HepG2 (cell line): ENCODE results near the gene RLN3. TPM values are rescaled to one million over a fixed set of nuclear protein-coding genes. Genes with fewer than 3 reads are reported as not detected.
A peak's percentile ranks its signal among the peaks of the same experiment; 100 is the strongest.

Source experiments
- AGO1 ChIP-seq: fragments of 200-400 bp; formaldehyde crosslinking; IDR thresholded peaks from 2 replicates; pipeline ENCODE4 v1.6.1; 2017; ENCODE audit warnings: mild to moderate bottlenecking, low read depth, low read length, moderate library complexity; ENCODE audit not compliant: poor library complexity, severe bottlenecking
- CENPX ChIP-seq: sonication (generic); formaldehyde crosslinking; IDR thresholded peaks from 2 replicates; pipeline ENCODE4 v1.9.0; 2021; ENCODE audit warnings: mild to moderate bottlenecking, missing genetic modification reagents, moderate library complexity
- CHD4 ChIP-seq: fragments of 200-600 bp; sonication (generic); IDR thresholded peaks from 2 replicates; pipeline ENCODE4 v1.7.0; 2017; ENCODE audit warnings: mild to moderate bottlenecking, low read length, borderline replicate concordance
- E2F1 ChIP-seq: sonication (generic); formaldehyde crosslinking; IDR thresholded peaks from 2 replicates; pipeline ENCODE4 v1.5.0; 2020; ENCODE audit warnings: missing genetic modification reagents
- FOXA3 ChIP-seq: IDR thresholded peaks from 2 replicates; pipeline ENCODE4 v1.6.1; 2016; ENCODE audit warnings: missing genetic modification reagents, missing compliant biosample characterization
- GATA4 ChIP-seq: sonication (generic); IDR thresholded peaks from 2 replicates; pipeline ENCODE4 v1.6.1; 2016; ENCODE audit warnings: antibody characterized with exemption, low read depth, borderline replicate concordance
- HNRNPL ChIP-seq: fragments of 200-400 bp; formaldehyde crosslinking; IDR thresholded peaks from 2 replicates; pipeline ENCODE4 v1.6.1; 2017; ENCODE audit warnings: mild to moderate bottlenecking, low read depth, low read length
- KLF12 ChIP-seq: sonication (generic); formaldehyde crosslinking; IDR thresholded peaks from 2 replicates; pipeline ENCODE4 v1.4.0; 2020; ENCODE audit warnings: missing genetic modification reagents, borderline replicate concordance
- MAF1 ChIP-seq: sonication (generic); formaldehyde crosslinking; IDR thresholded peaks from 2 replicates; pipeline ENCODE4 v1.5.0; 2020; ENCODE audit warnings: missing genetic modification reagents, borderline replicate concordance
- MTF1 ChIP-seq: sonication (generic); formaldehyde crosslinking; IDR thresholded peaks from 2 replicates; pipeline ENCODE4 v1.5.0; 2020; ENCODE audit warnings: missing genetic modification reagents
- MTF2 ChIP-seq: sonication (generic); formaldehyde crosslinking; IDR thresholded peaks from 2 replicates; pipeline ENCODE4 v1.5.0; 2020; ENCODE audit warnings: missing genetic modification reagents, borderline replicate concordance
- NR1H2 ChIP-seq: sonication (generic); formaldehyde crosslinking; IDR thresholded peaks from 2 replicates; pipeline ENCODE4 v1.8.1; 2022; ENCODE audit warnings: low read depth, missing genetic modification reagents, borderline replicate concordance
- NR2C2 ChIP-seq: sonication (generic); formaldehyde crosslinking; IDR thresholded peaks from 2 replicates; pipeline ENCODE4 v1.4.0; 2020; ENCODE audit warnings: missing genetic modification reagents, mild to moderate bottlenecking, moderate library complexity, borderline replicate concordance
- RXRB ChIP-seq: IDR thresholded peaks from 2 replicates; pipeline ENCODE4 v1.6.1; 2016; ENCODE audit warnings: borderline replicate concordance, missing genetic modification reagents, missing compliant biosample characterization
- SAP130 ChIP-seq: IDR thresholded peaks from 2 replicates; pipeline ENCODE4 v1.6.1; 2016; ENCODE audit warnings: low read depth
- SMARCE1 ChIP-seq: fragments of 450-650 bp; IDR thresholded peaks from 2 replicates; pipeline ENCODE4 v1.6.1; 2017; ENCODE audit warnings: borderline replicate concordance
- SP4 ChIP-seq: sonication (generic); formaldehyde crosslinking; IDR thresholded peaks from 2 replicates; pipeline ENCODE4 v1.8.1; 2023; ENCODE audit warnings: mild to moderate bottlenecking, missing genetic modification reagents
- TBP ChIP-seq: sonication (generic); formaldehyde crosslinking; IDR thresholded peaks from 2 replicates; pipeline ENCODE4 v1.5.0; 2020; ENCODE audit warnings: missing genetic modification reagents
- ZBTB46 ChIP-seq: sonication (generic); formaldehyde crosslinking; IDR thresholded peaks from 2 replicates; pipeline ENCODE4 v1.4.0; 2020; ENCODE audit warnings: mild to moderate bottlenecking, missing genetic modification reagents, borderline replicate concordance
- ZMYM3 ChIP-seq: sonication (generic); formaldehyde crosslinking; IDR thresholded peaks from 2 replicates; pipeline ENCODE4 v1.5.1; 2020; ENCODE audit warnings: mild to moderate bottlenecking, missing genetic modification reagents
- ZNF577 ChIP-seq: sonication (generic); formaldehyde crosslinking; IDR thresholded peaks from 2 replicates; pipeline ENCODE4 v1.4.0; 2020; ENCODE audit warnings: mild to moderate bottlenecking, low read depth, missing genetic modification reagents, borderline replicate concordance
- ZNF724P ChIP-seq: sonication (generic); formaldehyde crosslinking; IDR thresholded peaks from 2 replicates; pipeline ENCODE4 v1.8.0; 2022; ENCODE audit warnings: missing genetic modification reagents, borderline replicate concordance
- ZNF781 ChIP-seq: sonication (generic); formaldehyde crosslinking; IDR thresholded peaks from 2 replicates; pipeline ENCODE4 v1.5.1; 2020; ENCODE audit warnings: borderline replicate concordance, mild to moderate bottlenecking, missing genetic modification reagents; ENCODE audit errors: not compliant biosample characterization
- ZZZ3 ChIP-seq: sonication (generic); formaldehyde crosslinking; IDR thresholded peaks from 2 replicates; pipeline ENCODE4 v1.4.0; 2020; ENCODE audit warnings: missing genetic modification reagents, mild to moderate bottlenecking, borderline replicate concordance
- polyA plus RNA-seq, 8 experiments: library from polyadenylated mRNA; depleted of rRNA in 3 of 8; stranded (reverse) in 7 of 8; unstranded in 1 of 8; fragments of >200 nt; fragmentation: Illumina TruSeq in 4 of 8; extraction: Trizol in 4 of 8; gene quantifications; 2 replicates each; pipeline versions ENCODE4 v1.2.1 to v1.2.3, GENCODE V29; 2011 to 2016; ENCODE audit warnings: low read depth in 4 of 8, missing spikeins in 1 of 8, mixed read lengths in 1 of 8; ENCODE audit not compliant: insufficient read depth in 1 of 8
- total RNA-seq, 5 experiments: library from RNA; depleted of rRNA; stranded (reverse); fragments of >200 nt; fragmentation: Illumina TruSeq; extraction: Trizol; gene quantifications; 2 replicates each; pipeline ENCODE4 v1.2.3, GENCODE V29; 2016; ENCODE audit warnings: low read depth in 1 of 5

RLN3 gene
- total and polyA plus RNA-seq, 2 of the 13 experiments (the other 11 are each of a cell fraction or from before 2014, with no cell fraction given), result not detected

- TF ChIP-seq E2F1 (CRISPR knock-in tag) (no peak), GATA4 (no peak), NR2C2 (CRISPR knock-in tag) (0 out of 2 replicates have a peak, but pooled peaks have one; percentile 30), TBP (CRISPR knock-in tag) (0 out of 2 replicates have a peak, but pooled peaks have one; percentile 46), AGO1 (peak; percentile 59), FOXA3 (CRISPR knock-in tag) (no peak), SAP130 (peak; percentile 37), ZNF577 (CRISPR knock-in tag) (no peak), ZZZ3 (CRISPR knock-in tag) (no peak), SP4 (CRISPR knock-in tag) (peak; percentile 45; the same call in 1 of the 2 replicates), ZBTB46 (CRISPR knock-in tag) (peak; percentile 96), MTF2 (no peak), RXRB (CRISPR knock-in tag) (no peak), MAF1 (CRISPR knock-in tag) (peak; percentile 73; the same call in 1 of the 2 replicates), CENPX (CRISPR knock-in tag) (no peak), MTF1 (CRISPR knock-in tag) (no peak), ZMYM3 (no peak; the same call in none of the 2 replicates), KLF12 (CRISPR knock-in tag) (no peak), NR1H2 (CRISPR knock-in tag) (no peak; the same call in 1 of the 2 replicates), CHD4 (no peak), SMARCE1 (no peak), ZNF724P (CRISPR knock-in tag) (peak; percentile 51; the same call in 1 of the 2 replicates), HNRNPL (no peak), ZNF781 (CRISPR knock-in tag) (peak; percentile 68)
Measured at GRCh38 chr19:14031719-14032480, 4.0 kb downstream of the RLN3 start, which contains the start of gene IL27RA (continued).
